GM21423 (cell line): Measurements from ENCODE around the gene L3HYPDH.
"Not testable (repeated sequence)": the region's sequence is repeated elsewhere in the genome, so short reads cannot be mapped to it uniquely, and the experiment has no call there.

ENCODE experiments used
- ATAC-seq: cut with Tn5 transposase; IDR thresholded peaks from one replicate; pipeline ENCODE4 v1.9.1; 2021; ENCODE audit warnings: mild to moderate bottlenecking, moderate library complexity; ENCODE audit not compliant: unreplicated experiment

The L3HYPDH gene

DNA sequence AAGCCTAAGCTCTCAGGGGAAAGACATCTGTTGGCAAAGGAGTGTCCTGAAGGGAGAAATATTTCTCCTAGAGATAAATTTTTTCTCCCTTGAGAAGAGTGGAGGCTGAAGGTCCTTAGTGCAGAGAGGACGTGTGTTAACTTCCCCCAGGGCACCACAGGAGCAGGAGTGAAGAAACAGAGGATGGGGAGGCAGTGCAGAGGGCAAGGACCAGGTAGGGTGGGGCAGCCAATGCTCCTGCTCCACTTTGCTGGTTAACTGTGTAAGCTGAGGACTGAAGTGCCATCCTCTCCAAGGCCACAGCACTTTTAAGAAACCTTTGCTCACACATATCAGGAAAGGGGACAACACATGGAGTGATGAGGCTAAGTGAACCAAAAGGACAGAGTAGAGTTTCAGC is 4.0 kb downstream of the L3HYPDH start:
- ATAC-seq = no peak

DNA sequence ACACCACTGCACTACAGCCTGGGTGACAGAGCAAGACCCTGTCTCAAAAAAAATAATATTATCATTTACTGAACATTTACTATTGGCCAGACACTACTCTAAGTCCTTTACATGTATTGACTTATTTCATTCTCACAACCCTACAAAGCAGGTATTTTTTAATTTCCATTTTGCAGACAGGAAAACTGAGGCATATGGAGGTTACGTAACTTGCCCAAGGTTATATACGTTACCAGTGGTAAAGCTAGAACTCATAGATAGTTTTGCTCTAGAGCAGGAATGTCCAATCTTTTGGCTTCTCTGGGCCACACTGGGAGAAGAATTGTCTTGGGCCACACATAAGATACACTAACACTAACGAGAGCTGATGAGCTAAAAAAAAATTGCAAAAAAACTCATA is 5.7 kb downstream of the L3HYPDH start:
- ATAC-seq = no peak

DNA sequence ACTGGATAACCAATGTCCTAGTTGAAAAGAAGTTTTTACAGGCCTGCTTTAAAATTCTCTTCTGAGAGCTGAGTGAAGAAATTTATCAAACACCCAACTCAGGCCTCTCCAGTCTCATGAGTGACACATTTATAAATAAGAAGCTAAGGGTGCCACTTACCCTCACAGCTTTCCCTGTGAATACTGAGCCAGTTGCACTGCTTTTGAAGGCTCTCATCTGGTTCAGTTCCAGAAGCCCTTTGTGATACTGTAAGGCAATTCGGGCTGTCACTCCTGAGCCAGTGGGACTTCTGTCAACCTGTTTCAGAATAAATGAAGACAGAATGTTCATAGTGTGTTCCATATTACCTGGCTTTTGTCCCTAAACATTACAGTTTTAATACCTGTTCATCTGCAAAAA is 8.5 kb downstream of the L3HYPDH start:
- ATAC-seq = no peak

DNA sequence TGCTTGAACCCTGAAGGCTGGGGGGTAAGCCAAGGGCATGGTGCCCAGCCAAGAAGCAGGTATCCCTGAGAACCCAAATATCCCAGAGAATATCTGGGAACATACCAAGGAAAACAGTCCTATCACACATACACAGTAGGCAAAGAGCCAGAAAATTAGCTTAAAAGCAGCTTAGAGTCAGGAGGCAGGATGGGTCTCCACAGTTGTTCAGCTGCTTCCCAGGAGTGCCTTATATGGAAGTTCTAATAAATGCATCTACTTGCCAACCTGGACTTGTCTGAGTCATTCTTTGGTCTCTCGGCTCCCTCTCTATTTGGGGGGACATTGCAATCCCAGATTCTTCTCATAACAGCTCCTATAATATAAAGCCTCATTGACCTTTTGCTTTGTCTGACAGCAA is 10.0 kb downstream of the L3HYPDH start:
- ATAC-seq = no peak

DNA sequence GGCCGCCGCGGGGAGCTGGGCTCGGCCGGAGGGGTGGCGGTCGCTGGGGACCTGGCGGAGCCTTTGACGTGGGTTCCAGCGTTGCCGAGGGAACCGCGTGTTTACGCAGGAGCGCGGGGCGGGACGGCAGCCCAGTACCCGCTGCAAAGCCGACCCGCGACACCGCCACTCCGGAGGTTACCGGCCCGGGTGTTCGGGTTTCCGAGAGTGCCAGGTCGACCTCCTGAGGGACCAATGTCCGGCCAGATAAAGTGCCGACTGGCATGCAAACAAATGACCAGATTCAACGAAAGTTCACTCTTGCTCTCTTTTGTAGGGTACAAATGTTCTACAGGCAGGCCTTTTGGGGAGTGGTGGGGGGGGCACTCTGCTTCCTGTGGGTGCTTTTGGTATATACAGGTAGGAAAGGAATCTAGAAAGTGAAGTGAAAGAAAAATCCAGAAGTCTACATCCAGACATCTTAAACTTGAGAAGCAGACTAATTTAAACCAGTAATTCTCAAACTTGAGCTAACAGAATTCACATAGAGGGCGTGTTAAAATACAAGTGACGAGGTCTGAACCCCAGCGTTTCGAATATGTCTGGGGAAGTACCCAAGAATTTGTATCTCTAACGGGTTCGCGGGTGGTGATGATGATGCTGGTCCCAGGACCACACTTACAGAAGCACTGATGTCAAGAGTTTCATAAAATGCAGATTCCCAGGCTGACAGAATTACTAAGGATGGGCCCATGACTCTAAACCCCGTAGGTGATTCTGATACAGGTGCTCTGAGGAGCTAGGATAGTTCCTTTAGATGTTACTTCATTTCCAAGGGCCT is 18.7 kb downstream of the L3HYPDH start, which contains the start of gene GPR135:
Gene GPR135, minus strand, starts transcription at position 65 of the 820 bp plus-strand sequence. CDS start 154 bp downstream, outside the sequence.
- ATAC-seq = peak; percentile 30

DNA sequence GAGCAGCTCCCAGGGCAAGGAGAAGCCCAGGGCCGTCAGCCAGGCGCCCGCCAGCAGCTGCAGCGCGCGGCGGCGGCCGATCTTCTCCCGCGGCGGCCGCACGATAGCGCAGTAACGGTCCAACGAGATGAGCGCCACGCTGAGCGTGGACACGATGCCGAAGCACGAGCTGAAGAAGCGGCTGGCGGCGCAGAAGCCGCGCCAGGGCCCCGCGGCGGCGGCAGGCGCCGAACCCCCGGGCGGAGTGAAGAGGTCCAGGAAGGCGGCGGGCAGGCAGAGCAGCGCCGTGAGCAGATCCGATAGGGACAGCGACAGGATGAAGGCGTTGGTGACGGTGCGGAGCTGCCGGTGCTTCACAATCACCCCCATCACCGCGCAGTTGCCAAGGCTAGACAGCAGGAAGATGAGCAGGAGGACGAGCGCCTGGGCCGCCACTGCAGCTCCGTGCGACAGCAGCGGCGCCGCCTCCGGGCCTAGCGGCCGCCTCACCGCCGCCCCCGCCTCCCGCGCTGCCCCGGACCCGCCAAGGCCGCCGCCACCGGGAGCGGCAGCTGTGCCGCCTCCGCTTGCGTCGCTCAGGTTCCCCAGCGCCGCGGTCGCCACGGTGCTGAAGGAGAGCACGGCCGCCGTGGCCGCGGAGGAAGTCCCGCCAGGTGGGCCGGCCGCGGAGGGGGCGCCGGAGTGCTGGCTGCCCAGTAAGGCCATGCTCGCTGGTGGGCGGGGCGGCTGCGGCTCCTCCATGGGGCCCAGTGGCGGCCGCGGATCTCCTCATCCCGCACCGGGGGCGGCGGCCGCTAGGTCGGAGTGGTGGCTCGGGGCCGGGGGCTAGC is 19.5 kb downstream of the L3HYPDH start:
- ATAC-seq = peak; percentile 73

DNA sequence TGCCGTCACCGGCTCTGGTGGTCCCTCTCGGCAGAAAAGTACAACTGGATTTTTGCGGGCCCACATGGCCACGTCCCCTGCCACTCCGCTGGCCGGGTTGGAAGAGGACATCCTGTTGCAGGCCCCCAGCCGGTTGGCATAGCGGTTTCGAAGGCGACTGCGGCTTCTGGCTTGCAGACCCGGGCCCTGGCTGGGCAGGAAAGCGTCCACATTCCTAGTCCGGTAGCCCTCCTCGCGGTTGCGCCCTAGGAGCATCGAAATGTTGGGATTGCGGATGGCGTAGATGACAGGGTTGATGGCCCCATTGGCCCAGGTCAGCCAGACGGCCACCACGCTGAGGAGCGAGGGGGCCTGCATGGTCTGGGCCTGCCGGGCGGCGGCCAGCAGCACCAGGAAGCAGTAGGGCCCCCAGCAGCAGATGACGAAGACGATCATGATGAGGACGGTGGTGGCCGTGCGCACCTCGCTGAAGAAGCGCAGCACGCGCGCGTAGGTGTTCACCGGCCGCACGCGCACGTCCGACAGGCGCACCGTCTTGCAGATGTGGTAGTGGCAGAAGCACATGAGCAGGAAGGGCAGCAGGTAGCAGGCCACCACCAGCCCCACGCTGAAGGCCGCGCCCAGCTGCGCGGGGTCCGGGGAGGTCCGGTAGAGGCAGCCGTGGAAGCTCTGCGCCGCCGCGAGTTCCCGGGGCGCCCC is 20.3 kb downstream of the L3HYPDH start:
- no peak for ATAC-seq

DNA sequence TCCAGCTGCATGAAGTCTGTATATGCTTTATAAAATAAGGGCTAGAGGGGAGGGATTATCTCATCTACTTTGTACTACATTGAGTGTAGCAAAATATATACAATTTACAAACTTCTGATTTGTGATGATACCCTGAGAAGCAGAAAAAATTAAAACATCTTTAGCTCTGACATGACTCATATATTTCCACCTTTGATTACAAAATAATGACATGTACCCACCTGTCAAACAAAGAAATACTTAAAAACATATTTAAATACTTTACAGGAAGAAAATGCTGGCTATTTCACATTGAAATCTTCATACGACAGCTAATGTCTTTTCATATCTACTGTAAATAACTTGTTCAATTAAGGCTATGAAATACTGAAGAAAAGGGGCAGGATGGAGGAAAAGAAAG is 22.3 kb downstream of the L3HYPDH start:
- no peak for ATAC-seq

DNA sequence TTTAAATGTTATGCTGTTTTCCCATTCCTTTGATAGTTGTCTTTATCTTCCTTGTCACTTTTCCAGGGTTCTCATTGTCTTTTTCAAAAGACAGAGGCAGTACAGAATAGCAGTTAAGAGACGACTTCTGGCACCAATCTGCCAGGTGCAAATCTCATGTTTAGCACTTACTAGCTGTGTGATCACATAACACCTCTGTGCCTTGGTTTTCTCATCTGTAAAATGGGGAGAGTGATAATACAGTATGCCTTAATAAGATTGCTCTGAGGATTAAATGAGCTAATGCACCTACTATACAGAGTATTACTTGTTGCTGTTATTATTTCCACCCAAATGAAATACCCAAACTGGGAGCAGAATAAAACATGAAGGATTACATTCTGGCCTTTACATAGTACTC is 23.8 kb downstream of the L3HYPDH start:
- no peak for ATAC-seq

DNA sequence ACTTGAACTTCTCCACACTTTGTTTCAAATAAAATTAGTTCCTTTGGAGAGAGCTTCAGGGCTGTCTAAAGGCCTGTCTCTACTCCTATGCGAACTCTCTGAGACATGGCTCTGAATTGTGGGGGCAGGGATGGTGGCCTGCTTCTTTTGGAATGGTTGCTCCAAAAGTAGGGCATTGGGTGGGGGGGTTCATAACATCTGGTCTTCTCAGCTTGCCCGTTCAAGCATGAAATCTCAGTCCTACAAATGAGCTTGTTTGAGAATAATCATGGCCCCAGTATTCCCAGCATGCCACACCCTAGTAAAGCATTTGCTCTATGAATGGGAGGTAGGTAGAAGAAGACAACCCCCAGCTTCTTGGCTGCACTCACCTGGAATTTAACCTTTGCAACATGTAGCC is 25.7 kb downstream of the L3HYPDH start:
- no peak for ATAC-seq

DNA sequence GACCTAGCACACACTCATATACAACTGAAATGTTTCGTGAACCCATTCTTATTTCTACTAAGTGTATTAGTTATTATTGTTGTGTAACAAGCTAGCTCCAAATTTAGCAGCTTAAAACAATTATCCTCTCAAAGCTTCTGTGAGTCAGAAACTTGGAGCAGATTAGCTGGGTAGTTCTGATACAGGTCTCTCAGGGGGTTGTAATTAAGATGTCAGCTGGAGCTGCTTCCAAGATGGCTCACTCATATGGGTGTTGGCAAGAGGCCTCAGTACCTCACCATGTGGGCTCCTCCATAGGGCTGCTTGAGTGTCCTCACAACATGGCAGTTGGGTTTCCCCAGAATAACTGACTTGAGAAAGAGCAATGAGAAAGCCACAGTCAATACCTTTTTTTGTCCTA is 28.8 kb downstream of the L3HYPDH start:
- no peak for ATAC-seq

DNA sequence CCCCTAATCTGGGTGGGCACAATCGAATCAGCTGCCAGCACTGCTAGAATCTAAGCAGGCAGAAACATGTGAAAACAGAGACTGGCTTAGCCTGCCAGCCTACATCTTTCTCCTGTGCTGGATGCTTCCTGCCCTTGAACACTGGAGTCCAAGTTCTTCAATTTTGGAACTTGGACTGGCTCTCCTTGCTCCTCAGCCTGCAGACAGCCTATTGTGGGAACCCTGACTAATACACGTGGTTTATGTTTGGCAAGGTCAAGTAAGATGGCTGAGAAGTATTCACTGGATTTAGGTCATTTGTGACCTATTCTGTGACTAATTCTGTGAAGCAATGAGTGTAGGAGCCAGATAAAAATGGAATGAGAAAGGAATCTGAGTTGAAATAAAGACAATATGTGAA is 30.1 kb downstream of the L3HYPDH start:
- ATAC-seq = no peak

DNA sequence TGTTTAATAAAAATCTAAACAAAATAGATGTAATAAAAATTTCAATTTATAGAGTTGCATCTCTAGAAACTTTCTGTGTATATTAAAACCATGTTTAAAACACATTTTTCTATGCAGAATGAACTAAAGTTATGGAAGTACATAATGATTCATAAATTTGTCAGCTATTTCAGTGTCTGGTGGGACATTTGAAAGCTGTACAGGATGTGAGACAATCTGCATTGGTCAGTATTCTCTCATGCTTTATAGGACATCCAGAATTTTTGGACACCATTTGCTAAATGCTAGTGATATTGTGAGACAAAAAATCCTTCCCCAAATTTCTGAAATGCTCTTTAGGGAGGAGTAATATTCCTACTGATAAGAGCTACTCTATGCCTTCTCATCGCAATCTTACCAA is 32.4 kb downstream of the L3HYPDH start:
- no peak for ATAC-seq

DNA sequence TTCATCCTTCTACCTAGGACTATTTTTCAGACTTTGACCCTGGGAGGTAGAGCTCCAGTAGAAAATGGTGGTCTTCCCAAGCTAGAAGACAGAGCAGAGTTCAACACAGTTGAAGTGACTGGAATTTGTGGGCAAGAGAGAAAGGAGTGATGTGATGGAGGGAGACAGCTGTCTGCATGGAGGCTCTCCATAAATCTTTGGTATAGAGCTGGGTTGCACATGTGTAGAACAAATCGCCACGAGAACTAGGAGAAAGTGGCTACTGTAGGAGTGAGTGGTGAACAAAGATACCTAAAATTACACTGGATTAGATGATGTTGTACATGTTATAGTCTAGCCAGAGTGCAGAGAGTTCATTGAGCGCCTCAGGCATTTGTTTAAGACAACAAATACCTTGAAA is 33.5 kb downstream of the L3HYPDH start:
- ATAC-seq = no peak

DNA sequence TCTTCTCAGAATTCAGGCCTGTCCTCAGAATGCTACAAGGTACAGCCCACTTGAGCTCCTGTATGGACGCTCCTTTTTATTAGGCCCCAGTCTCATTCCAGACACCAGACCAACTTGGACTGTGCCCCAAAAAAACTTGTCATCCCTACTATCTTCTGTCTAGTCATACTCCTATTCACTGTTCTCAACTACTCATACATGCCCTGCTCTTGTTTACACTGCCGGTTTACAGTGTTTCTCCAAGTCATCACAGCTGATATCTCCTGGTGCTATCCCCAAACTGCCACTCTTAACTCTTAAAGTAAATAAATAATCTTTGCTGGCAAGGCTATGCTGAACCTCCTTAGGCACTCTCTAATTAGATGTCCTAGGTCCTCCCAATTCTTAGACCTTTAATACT is 35.5 kb downstream of the L3HYPDH start:
- not testable (repeated sequence) for ATAC-seq

DNA sequence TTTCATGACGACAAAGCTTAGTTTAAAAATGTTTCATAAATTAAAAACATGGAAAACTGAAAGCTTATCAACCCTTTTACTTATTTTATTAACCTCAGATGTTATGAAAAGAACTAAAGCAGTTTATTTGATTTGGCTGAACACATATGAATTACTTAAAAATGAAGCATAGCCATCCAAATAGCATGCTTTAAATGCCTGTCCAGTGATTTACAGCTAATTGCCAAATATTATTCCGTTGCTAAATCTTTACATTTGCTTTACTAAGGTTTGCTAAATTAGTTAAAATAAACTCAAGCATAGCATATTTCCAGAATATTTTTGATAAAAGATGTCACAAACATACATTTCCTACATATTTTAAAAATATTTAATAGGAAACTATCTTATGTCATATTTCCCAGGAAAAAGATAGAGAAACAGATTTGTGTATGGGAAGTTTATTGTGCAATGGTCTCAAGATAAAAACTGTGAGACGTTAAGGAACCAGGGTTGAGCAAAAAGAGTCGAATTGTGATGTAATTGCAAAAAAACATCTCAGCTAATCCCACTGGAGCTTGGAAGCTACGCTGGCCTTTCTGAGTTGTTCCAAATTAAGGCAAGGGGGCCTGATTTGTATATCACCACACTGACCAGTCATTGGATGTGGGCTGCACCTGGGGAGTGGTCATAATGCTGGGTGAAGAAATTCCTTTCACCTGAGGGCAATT is 44.8 kb downstream of the L3HYPDH start:
- no peak for ATAC-seq

DNA sequence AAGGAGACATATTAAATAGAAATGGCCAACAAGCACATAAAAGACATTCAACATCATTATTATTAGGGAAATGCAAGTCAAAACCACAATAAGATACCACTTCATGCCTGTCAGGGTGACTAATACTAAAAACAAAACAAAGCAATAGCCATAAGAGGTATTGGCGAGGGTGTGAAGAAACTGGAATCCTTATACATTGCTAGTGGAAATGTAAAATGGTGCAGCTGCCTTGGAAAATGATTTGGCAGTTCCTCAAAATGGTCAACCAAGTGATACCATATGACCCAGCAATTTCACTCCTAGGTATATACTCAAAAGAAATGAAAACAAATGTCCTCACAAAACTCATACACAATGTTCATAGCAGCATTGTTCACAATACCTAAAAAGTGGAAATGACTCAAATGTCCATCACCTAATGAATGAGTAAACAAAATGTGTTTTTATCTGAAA is 46.0 kb downstream of the L3HYPDH start:
- ATAC-seq = no peak

DNA sequence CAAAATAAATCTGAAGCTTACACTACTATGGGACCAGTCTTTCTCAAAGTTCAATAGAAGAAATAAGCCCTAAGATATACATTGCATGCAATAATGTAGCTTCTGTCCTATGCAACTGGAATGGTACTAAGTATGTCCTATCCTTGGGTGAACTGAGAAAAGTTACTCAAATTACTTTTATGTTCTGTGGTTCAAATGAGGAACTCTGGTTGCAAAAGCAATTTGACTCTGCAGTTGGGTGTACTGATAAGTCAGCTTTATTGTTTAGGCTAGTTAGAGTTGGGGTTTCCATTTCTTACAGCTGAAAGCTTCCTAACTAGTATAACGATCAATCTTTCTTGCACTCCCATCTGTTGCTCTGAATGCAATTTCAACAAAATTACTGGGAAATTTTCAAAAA is 48.2 kb downstream of the L3HYPDH start:
- ATAC-seq = no peak

DNA sequence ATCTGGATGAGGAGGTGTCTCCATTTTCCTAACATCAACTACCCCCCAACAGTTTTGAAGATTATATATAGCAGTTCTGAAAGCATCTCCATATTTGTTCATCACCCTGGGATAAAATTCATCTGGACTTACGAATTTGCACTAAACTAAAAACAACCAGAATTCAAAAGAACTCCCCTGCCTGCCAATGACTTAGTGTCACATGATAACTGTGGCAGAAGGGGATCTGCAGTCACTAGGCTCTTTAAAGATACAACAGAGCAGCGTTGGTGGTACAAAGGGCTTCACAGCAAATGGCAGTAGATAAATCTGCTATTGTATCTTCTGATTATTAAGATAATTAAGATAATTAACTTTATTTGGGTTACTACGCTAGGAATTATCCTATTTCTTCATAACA is 49.1 kb downstream of the L3HYPDH start:
- ATAC-seq = no peak

DNA sequence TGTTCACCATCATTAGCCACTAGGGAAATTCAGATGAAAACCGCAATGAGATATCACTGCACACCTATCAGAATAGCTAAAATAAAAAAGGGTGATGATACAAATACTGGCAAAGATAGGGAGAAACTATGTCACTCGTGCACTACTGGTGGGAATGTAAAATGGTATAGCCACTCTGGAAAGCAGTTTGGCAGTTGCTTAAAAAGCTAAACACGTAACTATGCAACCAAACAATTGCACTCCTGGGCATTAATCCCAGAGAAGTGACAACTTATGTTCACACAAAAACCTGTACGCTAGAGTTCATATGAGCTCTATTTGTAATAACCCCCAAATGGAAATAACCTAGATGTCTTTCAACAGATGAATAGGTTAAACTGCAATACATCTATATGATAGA is 54.4 kb downstream of the L3HYPDH start:
- no peak for ATAC-seq

DNA sequence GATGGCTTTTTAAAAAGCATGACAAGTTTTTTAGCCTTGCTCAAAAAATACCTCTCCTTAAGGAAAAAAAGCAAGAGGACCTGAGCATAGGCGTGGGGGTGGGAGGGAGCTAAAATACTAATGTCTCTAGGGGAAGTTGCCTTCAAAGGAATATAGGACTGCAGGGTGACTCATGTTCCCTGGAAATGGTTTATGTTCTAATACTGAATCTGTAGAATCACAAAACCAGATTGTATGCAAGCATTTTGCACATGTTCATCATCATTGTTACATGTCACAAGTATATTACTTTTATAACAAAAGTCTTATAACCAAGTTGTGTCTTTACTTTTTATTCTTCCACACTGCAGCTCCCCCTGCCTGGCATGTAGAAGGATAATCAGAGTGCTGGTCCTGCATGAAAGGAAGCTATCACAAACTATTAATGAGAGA is 55.6 kb downstream of the L3HYPDH start:
- no peak for ATAC-seq
